Memory B cell (primary cell): ENCODE measurements around the gene FIBCD1.

ENCODE experiments used
- ATAC-seq: fragments of 150-1000 bp; cut with Tn5 transposase; 2 replicates; pipeline ENCODE4 v1.10.0; 2021; ENCODE audit warnings: low read depth, mild to moderate bottlenecking, moderate library complexity
- DNase-seq, 2 donors: peaks; one replicate each; pipeline ENCODE4 v3.0.0; 2022; ENCODE audit warnings: low spot score in 2 of 2
- H3K27ac Mint-ChIP-seq: one replicate; pipeline ENCODE4 v1.8.0; 2022; ENCODE audit warnings: mild to moderate bottlenecking, moderate library complexity, mixed read lengths
- H3K27me3 Mint-ChIP-seq: one replicate; pipeline ENCODE4 v1.8.0; 2022; ENCODE audit warnings: mixed read lengths
- H3K36me3 Mint-ChIP-seq: one replicate; pipeline ENCODE4 v1.8.0; 2022; ENCODE audit warnings: mild to moderate bottlenecking, mixed read lengths
- H3K4me1 Mint-ChIP-seq: one replicate; pipeline ENCODE4 v1.8.0; 2022; ENCODE audit warnings: mixed read lengths
- H3K4me3 Mint-ChIP-seq: one replicate; pipeline ENCODE4 v1.8.0; 2022; ENCODE audit warnings: mild to moderate bottlenecking, moderate library complexity, mixed read lengths
- H3K9me3 Mint-ChIP-seq: one replicate; pipeline ENCODE4 v1.8.0; 2022; ENCODE audit warnings: mixed read lengths

FIBCD1 gene

GRCh38 chr9:130980526-130980925 lies 41.5 kb upstream of the FIBCD1 start:
- H3K36me3 Mint-ChIP-seq = no peaks in the 10 kb centered on the region
- H3K27me3 Mint-ChIP-seq = peaks cover 7% of the 10 kb centered on the region
- ATAC-seq (no peak), DNase-seq (no peak)
- H3K9me3 Mint-ChIP-seq = no peaks in the 10 kb centered on the region
- H3K4me3 Mint-ChIP-seq = no peak overlapping the region
- no peak overlapping the region for H3K27ac Mint-ChIP-seq
- no peaks in the 10 kb centered on the region for H3K4me1 Mint-ChIP-seq

GRCh38 chr9:130979591-130980385 lies 40.7 kb upstream of the FIBCD1 start:
- H3K27me3 Mint-ChIP-seq = peaks cover 6% of the 10 kb centered on the region
- DNase-seq (no peak), ATAC-seq (no peak)
- no peaks in the 10 kb centered on the region for H3K36me3 Mint-ChIP-seq
- no peak overlapping the region for H3K4me3 Mint-ChIP-seq
- H3K27ac Mint-ChIP-seq = no peak overlapping the region
- H3K4me1 Mint-ChIP-seq = no peaks in the 10 kb centered on the region
- H3K9me3 Mint-ChIP-seq = no peaks in the 10 kb centered on the region

GRCh38 chr9:130977811-130978221 lies 38.8 kb upstream of the FIBCD1 start:
- Mint-ChIP-seq H3K27me3 (peaks cover 7% of the 10 kb centered on the region), H3K36me3 (no peaks in the 10 kb centered on the region), H3K4me1 (no peaks in the 10 kb centered on the region), H3K9me3 (no peaks in the 10 kb centered on the region), H3K4me3 (no peak overlapping the region), H3K27ac (no peak overlapping the region)
- no peak for DNase-seq
- ATAC-seq = no peak

DNA sequence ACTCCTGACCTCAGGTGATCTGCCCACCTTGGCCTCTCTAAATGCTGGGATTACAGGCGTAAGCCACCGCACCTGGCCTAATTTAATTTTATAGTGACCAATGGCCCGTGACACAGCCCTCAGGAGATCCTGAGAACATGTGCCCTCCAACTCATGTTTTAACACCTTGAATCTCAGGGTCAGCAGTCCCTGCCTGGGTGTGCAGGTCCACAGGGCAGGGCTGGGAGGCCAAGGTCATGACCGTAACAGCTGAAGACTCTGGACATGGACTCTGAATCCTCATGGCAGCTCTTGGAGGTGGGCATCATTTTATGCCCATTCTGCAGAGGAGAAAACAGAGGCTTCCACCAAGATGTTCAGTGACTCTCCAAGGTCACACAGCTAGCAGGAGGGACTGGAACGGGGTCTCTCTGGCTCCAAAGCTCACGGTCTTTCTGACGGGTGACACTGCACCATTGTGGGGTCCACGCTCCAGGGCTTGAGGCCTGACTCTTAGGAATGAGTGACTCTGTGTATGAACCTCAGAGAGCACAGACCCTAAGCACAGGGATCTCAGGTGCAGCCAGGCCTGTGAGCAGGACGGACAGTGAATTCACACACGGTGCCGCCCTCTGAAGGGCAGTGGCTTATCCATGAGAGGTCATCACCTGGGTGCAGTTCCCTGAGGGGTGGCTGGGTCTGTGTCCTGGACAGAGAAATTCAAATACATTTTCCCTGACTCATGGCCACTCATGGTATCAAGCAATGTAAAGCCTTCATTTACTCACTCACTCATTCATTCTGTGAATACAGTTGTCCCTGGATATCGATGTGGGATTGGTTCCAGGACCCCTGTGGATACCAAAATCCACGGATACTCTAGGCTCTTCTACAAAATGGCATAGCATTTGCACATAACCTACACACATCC lies 37.1 kb upstream of the FIBCD1 start:
- no peak overlapping the region for H3K4me3 Mint-ChIP-seq
- H3K4me1 Mint-ChIP-seq = peaks cover 4% of the 10 kb centered on the region
- H3K36me3 Mint-ChIP-seq = no peaks in the 10 kb centered on the region

GRCh38 chr9:130975156-130975555 lies 36.1 kb upstream of the FIBCD1 start:
- ATAC-seq (no peak), DNase-seq (no peak)
- Mint-ChIP-seq H3K9me3 (no peaks in the 10 kb centered on the region), H3K4me3 (no peak overlapping the region), H3K27me3 (peaks cover 19% of the 10 kb centered on the region), H3K27ac (no peak overlapping the region), H3K36me3 (no peaks in the 10 kb centered on the region), H3K4me1 (peaks cover 6% of the 10 kb centered on the region)

More for the DNA sequence above, 37.1 kb upstream of the FIBCD1 start:
- H3K27me3 Mint-ChIP-seq = peaks cover 19% of the 10 kb centered on the region
- no peak for ATAC-seq
- no peak overlapping the region for H3K27ac Mint-ChIP-seq
- H3K9me3 Mint-ChIP-seq = no peaks in the 10 kb centered on the region
- DNase-seq = no peak

DNA sequence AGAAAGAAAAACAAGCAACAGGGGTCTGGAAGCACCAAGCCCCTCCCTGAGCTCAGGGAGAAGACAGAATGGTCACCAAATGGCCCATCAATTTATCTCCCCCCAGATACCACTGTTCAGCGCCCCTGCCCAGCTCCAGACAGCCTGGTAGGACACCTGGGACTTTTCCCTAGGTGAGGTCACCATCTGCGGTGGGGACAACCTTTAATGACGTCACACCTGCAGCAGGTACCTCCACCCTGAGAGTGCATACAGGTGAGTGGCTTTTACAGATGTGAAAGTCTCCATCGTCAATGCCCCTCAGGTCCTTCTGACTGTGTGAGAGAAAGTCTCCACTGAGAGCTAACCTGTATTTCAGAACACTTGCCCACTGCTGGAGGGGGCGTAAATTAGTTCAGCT lies 35.6 kb upstream of the FIBCD1 start:
- H3K4me3 Mint-ChIP-seq = no peak overlapping the region
- no peaks in the 10 kb centered on the region for H3K9me3 Mint-ChIP-seq
- H3K27ac Mint-ChIP-seq = no peak overlapping the region
- H3K4me1 Mint-ChIP-seq = peaks cover 6% of the 10 kb centered on the region
- H3K36me3 Mint-ChIP-seq = no peaks in the 10 kb centered on the region
- H3K27me3 Mint-ChIP-seq = peaks cover 18% of the 10 kb centered on the region
- no peak for DNase-seq
- no peak for ATAC-seq

DNA sequence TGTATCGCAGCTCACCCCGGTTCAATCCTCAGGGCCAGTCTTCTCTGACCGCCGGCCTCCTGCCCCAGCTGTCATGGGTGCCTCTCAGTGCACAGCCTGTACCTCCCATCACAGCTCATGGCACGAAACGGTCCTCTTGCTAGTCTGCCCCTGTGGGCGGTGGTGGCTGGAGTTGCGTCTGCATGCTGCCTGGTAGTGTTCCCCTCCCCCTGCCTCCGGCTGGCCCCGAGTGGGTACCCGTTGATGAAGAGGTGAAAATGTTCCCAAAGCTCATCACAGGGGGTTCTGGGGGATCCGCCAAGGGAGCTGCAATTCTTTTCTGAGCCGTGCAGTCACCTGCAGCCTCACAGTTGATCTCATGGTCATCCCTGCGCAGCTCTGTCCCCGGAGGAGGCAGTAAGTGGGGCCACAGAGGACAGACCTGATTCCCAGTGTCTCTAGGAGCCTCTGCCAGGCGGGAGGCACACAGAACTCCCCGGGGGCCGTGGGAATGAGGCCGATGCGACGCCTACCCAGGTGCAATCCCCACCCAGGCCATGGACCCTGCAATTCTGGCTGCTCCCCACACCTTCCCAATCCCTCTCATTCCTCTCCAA lies 34.7 kb upstream of the FIBCD1 start:
- H3K27me3 Mint-ChIP-seq = peaks cover 18% of the 10 kb centered on the region
- H3K27ac Mint-ChIP-seq = no peak overlapping the region
- DNase-seq (no peak), ATAC-seq (no peak)
- H3K9me3 Mint-ChIP-seq = no peaks in the 10 kb centered on the region
- H3K4me3 Mint-ChIP-seq = no peak overlapping the region
- peaks cover 6% of the 10 kb centered on the region for H3K4me1 Mint-ChIP-seq
- no peaks in the 10 kb centered on the region for H3K36me3 Mint-ChIP-seq

DNA sequence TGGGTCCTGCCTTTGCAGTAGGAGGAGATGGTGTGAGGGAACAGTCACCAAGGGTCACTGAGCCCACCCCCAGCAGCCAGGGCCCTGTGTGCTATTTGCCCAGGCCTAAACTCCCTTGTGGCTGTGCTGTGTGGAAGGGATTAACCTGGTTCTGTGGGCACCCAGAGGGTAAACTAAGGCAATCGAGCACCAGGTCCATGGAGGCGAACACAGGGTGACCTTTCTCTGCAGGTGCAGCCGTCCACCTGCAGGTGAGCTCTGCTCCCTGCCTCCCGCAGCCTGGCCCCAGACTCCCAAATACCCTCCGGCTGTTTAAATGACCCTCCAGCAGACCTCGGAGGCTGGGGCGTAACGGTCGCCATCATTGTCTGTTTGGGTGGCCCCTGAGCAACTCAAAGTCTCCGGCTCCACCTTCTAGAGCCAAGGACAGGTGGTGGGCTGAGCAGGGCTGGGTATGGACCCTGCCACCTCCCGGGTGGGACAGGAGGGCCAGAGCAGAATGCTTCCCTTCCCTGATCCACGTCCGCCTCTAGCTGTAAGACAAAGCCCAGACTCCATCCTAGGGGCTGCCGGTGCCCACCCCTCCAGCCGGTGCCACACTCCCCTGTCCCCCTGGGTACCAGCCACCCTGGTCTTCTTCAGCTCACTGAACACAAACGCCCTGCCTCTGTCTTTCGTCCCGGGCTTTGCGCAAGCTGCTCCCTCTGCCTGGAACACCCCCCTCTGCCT lies 34.1 kb upstream of the FIBCD1 start:
- no peak for ATAC-seq
- no peaks in the 10 kb centered on the region for H3K9me3 Mint-ChIP-seq
- no peak overlapping the region for H3K4me3 Mint-ChIP-seq
- H3K36me3 Mint-ChIP-seq = no peaks in the 10 kb centered on the region
- H3K27me3 Mint-ChIP-seq = peaks cover 18% of the 10 kb centered on the region
- peaks cover 6% of the 10 kb centered on the region for H3K4me1 Mint-ChIP-seq
- H3K27ac Mint-ChIP-seq = no peak overlapping the region
- no peak for DNase-seq

DNA sequence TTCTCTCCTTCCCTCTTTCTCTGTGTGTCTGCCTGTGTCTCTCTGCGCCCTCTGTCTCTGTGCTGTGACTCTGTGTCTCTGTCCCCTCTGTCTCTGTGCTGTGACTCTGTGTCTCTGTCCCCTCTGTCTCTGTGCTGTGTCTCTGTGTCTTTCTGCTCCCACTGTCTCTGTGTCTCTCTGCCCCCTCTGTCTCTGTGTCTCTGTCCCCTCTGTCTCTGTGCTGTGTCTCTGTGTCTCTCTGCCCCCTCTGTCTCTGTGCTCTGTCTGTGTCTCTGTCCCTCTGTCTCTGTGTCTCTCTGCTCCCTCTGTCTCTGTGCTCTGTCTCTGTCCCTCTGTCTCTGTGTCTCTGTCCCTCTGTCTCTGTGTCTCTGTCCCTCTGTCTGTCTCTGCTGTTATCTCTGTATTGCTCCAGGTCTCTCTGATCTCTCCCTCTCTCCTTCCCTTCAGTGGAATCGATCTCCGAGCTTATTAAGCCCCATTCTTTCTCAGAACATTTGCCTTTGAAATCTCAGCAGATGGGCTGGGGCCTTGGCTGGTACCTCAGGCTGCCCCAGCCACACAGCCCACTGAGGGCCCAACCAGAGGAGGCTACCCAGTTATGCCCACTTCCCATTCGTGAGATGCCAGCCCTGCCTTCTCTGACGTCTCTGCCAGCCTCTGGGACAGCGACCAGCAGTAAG lies 33.4 kb upstream of the FIBCD1 start:
- no peak for ATAC-seq
- Mint-ChIP-seq H3K9me3 (no peaks in the 10 kb centered on the region), H3K36me3 (no peaks in the 10 kb centered on the region), H3K27ac (no peak overlapping the region), H3K4me1 (peaks cover 6% of the 10 kb centered on the region), H3K4me3 (no peak overlapping the region), H3K27me3 (peaks cover 18% of the 10 kb centered on the region)
- no peak for DNase-seq

DNA sequence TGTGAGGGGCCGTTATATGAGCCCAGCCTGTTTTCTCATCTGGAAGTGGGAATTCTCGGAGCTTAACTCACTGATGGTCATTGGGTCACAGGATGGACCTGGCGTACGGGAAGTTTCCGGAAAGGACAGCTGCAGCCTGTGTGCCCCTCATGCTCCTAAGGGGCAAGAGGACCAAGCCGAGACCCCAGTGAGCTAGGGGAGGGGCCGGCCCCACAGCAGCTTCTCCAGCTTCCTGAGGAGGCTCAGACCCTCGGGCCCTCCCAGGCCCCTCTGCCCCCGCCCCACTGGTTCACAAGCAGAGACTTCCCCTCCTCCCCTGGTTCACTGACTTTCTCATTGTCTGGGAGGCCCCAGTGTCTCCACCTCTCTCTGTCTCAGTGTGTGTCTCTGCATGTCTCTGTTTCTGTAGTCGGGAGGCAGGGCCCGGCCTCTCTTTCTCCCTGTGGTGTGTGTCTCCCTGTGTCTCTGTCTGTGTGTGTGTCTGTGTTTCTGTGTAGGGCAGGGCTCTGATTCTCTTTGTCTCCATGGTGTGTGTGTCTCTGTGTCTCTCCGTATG lies 32.3 kb upstream of the FIBCD1 start:
- H3K9me3 Mint-ChIP-seq = no peaks in the 10 kb centered on the region
- no peak for DNase-seq
- H3K36me3 Mint-ChIP-seq = no peaks in the 10 kb centered on the region
- peaks cover 18% of the 10 kb centered on the region for H3K27me3 Mint-ChIP-seq
- no peak overlapping the region for H3K27ac Mint-ChIP-seq
- ATAC-seq = no peak
- H3K4me3 Mint-ChIP-seq = no peak overlapping the region
- peaks cover 6% of the 10 kb centered on the region for H3K4me1 Mint-ChIP-seq

DNA sequence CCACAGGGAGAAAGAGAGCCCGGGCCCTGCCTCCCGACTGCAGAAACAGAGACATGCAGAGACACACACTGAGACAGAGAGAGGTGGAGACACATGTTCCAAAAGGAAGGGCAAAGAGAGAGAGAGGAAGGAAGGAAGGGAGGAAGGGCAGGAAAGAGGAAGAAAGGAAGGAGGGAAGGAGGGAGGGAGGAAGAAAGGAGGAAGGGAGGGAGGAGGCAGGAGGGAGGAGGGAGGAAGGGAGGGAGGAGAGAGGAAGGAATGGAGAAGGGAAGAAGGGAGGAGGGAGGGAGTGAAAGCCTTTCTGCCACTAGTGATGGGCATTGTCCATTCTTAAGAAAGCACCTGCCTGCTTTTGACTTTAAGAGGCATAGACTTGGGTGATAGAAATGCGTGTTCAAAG lies 31.8 kb upstream of the FIBCD1 start:
- H3K27me3 Mint-ChIP-seq = peaks cover 18% of the 10 kb centered on the region
- no peak overlapping the region for H3K4me3 Mint-ChIP-seq
- no peaks in the 10 kb centered on the region for H3K9me3 Mint-ChIP-seq
- no peaks in the 10 kb centered on the region for H3K36me3 Mint-ChIP-seq
- DNase-seq (no peak), ATAC-seq (no peak)
- no peak overlapping the region for H3K27ac Mint-ChIP-seq
- peaks cover 6% of the 10 kb centered on the region for H3K4me1 Mint-ChIP-seq

DNA sequence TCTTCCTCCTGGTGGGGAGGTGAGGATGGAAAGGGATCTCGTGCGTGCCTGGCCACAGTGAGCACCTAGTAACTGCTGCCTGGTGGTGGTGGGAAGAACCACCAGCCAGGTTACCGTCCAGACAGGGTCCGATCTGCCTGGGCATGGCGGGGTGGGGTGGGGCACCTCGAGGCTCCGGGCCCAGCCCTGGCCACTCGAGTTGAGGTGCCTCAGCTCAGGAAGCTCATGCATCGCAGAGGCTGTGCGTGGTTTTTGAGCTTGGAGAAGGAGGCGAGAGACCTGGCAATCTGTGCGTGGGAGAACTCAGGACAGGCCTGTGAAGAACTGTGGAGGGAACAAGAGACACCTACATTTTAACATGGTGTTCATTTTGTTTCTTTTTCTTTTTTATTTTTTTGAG lies 31.0 kb upstream of the FIBCD1 start:
- no peak for DNase-seq
- no peak overlapping the region for H3K4me3 Mint-ChIP-seq
- no peaks in the 10 kb centered on the region for H3K36me3 Mint-ChIP-seq
- no peaks in the 10 kb centered on the region for H3K9me3 Mint-ChIP-seq
- peaks cover 6% of the 10 kb centered on the region for H3K4me1 Mint-ChIP-seq
- peaks cover 18% of the 10 kb centered on the region for H3K27me3 Mint-ChIP-seq
- H3K27ac Mint-ChIP-seq = no peak overlapping the region
- no peak for ATAC-seq

GRCh38 chr9:130965680-130966079 lies 26.6 kb upstream of the FIBCD1 start:
- Mint-ChIP-seq H3K27ac (no peak overlapping the region), H3K4me3 (no peak overlapping the region), H3K4me1 (peaks cover 1% of the 10 kb centered on the region), H3K9me3 (no peaks in the 10 kb centered on the region), H3K27me3 (peaks cover 3% of the 10 kb centered on the region), H3K36me3 (peaks cover 1% of the 10 kb centered on the region)
- ATAC-seq (no peak), DNase-seq (no peak)
